Testis (tissue), 3 donors: Measurements from ENCODE around the gene NRXN3. TPM values are rescaled to one million over a fixed set of nuclear protein-coding genes. Genes with fewer than 3 reads are reported as not detected.

ENCODE experiments used
- DNase-seq: peaks from one replicate; pipeline ENCODE4 v3.0.0-alpha.2; 2019
- H3K27ac ChIP-seq, 2 donors: fragments of 200-600 bp; sonication (generic); one replicate each; pipeline ENCODE4 v1.5.1; 2019
- H3K27me3 ChIP-seq: fragments of 200-600 bp; sonication (generic); one replicate; pipeline ENCODE4 v1.5.1; 2019
- H3K36me3 ChIP-seq: fragments of 200-600 bp; sonication (generic); one replicate; pipeline ENCODE4 v1.5.1; 2017; ENCODE audit warnings: low read depth; ENCODE audit errors: missing control alignments
- H3K4me1 ChIP-seq: fragments of 200-600 bp; sonication (generic); one replicate; pipeline ENCODE4 v1.5.1; 2019
- H3K4me3 ChIP-seq, 2 donors: fragments of 200-600 bp; sonication (generic); one replicate each; pipeline ENCODE4 v1.5.1; 2017 to 2019
- H3K9me3 ChIP-seq: fragments of 200-600 bp; sonication (generic); one replicate; pipeline ENCODE4 v1.5.1; 2017
- POLR2A ChIP-seq: fragments of 450-650 bp; IDR thresholded peaks from one replicate; pipeline ENCODE4 v1.6.1; 2017; ENCODE audit warnings: antibody characterized with exemption, mild to moderate bottlenecking, moderate library complexity
- WGBS, 2 donors: methylation state at CpG; one replicate each; pipeline ENCODE4 v1.1.5; 2018; 5-methylcytosine and 5-hydroxymethylcytosine counted together
- intact Hi-C: fragments of 100-400 bp; cut with DNase I; formaldehyde crosslinking; loops from one replicate; pipeline ENCODE4 v1.15.1; 2023; ENCODE audit warnings: low total_unique reads
- polyA plus RNA-seq: library from polyadenylated mRNA; stranded (reverse); fragments of 350-450 nt; fragmentation: Illumina TruSeq; extraction: RNeasy Lipid Tissue Mini Kit (QIAGEN cat#74804); gene quantifications from one replicate; pipeline ENCODE4 v1.2.3, GENCODE V29; 2014; ENCODE audit warnings: low read depth, low replicate concordance; ENCODE audit not compliant: insufficient read depth
- total RNA-seq, 2 donors: library from RNA; depleted of rRNA; stranded (reverse); fragments of >200 nt; gene quantifications; one replicate each; pipeline ENCODE4 v1.2.3, GENCODE V29; 2016
- TF ChIP-seq, protein P1 (sequence below), 3 experiments: fragments of 450-650 bp in 2 of 3; fragments of 200-600 bp in 1 of 3; sonication (generic) in 1 of 3; IDR thresholded peaks; one replicate each; pipeline ENCODE4 v1.5.1; 2016 to 2019; ENCODE audit warnings: antibody characterized with exemption in 3 of 3, mild to moderate bottlenecking in 2 of 3, moderate library complexity in 1 of 3

NRXN3 gene
- total and polyA plus RNA-seq, 3 donors from 2014 or later: 3.5 to 8.0 (median 3.9) TPM

DNA sequence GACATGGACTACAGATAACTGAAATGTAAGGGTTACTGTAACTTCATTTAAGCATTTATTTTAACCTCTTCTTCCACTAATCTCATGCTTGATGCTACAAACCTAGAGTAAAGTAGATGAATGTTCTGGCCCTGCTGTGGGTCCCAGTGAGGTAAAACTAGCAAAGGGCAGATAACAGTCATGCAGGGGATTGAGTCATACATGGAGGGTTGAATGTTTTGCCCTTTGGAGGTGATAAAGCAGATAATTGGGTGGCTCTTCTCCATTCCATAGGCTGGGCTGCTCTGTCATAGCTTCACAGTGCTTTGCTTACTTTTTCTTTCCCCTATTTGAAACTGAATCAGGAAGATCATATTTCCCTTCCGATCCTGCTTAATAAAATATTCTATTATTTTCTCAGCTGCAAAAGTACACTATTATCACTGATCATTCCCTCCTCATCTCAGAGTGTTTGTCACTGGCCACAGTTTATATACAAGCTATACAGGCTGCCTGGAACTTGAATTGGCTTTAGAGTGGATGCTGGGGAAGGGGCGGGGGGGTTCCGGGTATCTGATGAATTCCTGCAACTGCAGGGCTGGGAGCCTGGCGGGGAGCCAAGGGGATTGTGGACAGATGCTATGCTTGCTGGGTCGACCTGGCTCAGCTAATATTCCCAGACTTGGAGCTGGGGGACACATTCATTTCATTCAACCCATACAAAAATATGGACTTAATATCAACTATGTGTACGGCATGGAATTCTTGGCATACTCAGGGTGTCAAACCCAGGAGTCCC lies 235.1 kb downstream of the NRXN3 start:
- DNase-seq: no peak
- H3K9me3 ChIP-seq: no peaks in the 10 kb centered on the region
- intact Hi-C loops: no loop called here
- no peak for TF ChIP-seq POLR2A
- TF ChIP-seq, protein P1, sequence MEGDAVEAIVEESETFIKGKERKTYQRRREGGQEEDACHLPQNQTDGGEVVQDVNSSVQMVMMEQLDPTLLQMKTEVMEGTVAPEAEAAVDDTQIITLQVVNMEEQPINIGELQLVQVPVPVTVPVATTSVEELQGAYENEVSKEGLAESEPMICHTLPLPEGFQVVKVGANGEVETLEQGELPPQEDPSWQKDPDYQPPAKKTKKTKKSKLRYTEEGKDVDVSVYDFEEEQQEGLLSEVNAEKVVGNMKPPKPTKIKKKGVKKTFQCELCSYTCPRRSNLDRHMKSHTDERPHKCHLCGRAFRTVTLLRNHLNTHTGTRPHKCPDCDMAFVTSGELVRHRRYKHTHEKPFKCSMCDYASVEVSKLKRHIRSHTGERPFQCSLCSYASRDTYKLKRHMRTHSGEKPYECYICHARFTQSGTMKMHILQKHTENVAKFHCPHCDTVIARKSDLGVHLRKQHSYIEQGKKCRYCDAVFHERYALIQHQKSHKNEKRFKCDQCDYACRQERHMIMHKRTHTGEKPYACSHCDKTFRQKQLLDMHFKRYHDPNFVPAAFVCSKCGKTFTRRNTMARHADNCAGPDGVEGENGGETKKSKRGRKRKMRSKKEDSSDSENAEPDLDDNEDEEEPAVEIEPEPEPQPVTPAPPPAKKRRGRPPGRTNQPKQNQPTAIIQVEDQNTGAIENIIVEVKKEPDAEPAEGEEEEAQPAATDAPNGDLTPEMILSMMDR (IDR thresholded peaks at IDR 0.05): no peak
- 56 to 58% methylated on average over 6 of the region's 6 CpGs for WGBS, 2 donors
- no peak overlapping the region for H3K27ac ChIP-seq
- no peaks in the 10 kb centered on the region for H3K27me3 ChIP-seq
- no peaks in the 10 kb centered on the region for H3K36me3 ChIP-seq
- H3K4me1 ChIP-seq: no peaks in the 10 kb centered on the region
- H3K4me3 ChIP-seq: no peak overlapping the region

GRCh38 chr14:78412475-78412874 lies 242.3 kb downstream of the NRXN3 start:
- intact Hi-C loops: no loop called here
- no peak overlapping the region for H3K27ac ChIP-seq
- no peaks in the 10 kb centered on the region for H3K4me1 ChIP-seq
- no peaks in the 10 kb centered on the region for H3K9me3 ChIP-seq
- DNase-seq: no peak
- no peak overlapping the region for H3K4me3 ChIP-seq
- H3K27me3 ChIP-seq: no peaks in the 10 kb centered on the region
- H3K36me3 ChIP-seq: no peaks in the 10 kb centered on the region
- no peak for TF ChIP-seq POLR2A
- TF ChIP-seq, protein P1 (IDR thresholded peaks at IDR 0.05): no peak
- 91 to 94% methylated on average over 3 of the region's 3 CpGs for WGBS, 2 donors

DNA sequence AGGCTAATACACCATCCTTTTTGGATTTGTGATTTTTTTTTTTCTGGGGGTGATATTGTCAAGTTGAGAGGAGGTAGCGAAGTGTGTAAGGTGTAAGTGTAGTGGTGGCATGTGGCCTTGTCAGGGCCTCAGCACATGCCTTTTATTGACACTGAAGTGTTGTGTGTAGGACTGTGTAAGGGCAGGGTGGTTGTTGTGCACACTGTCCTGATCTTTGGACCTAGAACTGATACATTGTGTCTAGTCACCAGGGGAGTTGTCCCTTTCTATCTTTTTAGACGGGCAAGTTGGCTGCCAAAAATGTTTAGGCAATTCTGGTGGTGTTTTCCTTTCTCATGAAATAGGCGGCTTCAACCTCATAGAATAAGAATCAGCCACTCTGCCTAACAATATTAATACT lies 244.0 kb downstream of the NRXN3 start:
- DNase-seq: peak; percentile 65
- H3K27me3 ChIP-seq: no peaks in the 10 kb centered on the region
- H3K9me3 ChIP-seq: no peaks in the 10 kb centered on the region
- WGBS, 2 donors: 60 to 72% methylated on average over 3 of the region's 3 CpGs
- H3K27ac ChIP-seq: no peak overlapping the region
- H3K4me1 ChIP-seq: no peaks in the 10 kb centered on the region
- H3K4me3 ChIP-seq: no peak overlapping the region
- intact Hi-C loops: no loop called here
- H3K36me3 ChIP-seq: no peaks in the 10 kb centered on the region
- TF ChIP-seq, protein P1 (IDR thresholded peaks at IDR 0.05): no peak
- TF ChIP-seq POLR2A: no peak

DNA sequence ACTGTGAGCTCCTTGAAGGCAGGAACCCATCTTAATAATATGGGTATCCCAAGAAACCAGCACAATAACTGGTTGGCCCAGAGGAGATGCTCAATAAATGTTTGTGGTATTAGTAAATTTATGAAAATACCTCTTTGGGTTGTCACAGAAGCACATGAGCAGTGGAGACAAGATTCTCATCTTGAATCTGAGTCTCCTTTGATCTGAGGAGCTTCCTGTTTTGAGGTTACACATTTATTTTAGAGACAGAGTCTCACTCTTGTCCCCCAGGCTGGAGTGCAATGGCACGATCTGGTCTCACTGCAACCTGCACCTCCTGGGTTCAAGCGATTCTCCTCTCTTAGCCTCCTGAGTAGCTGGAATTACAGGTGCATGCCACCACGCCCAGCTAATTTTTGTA lies 247.4 kb downstream of the NRXN3 start:
- H3K9me3 ChIP-seq: no peaks in the 10 kb centered on the region
- DNase-seq: no peak
- no peak overlapping the region for H3K4me3 ChIP-seq
- no peak overlapping the region for H3K27ac ChIP-seq
- no peaks in the 10 kb centered on the region for H3K27me3 ChIP-seq
- no peaks in the 10 kb centered on the region for H3K36me3 ChIP-seq
- no peaks in the 10 kb centered on the region for H3K4me1 ChIP-seq
- TF ChIP-seq, protein P1 (IDR thresholded peaks at IDR 0.05): no peak
- TF ChIP-seq POLR2A: no peak
- intact Hi-C loops: no loop called here
- 88 to 98% methylated on average over 3 of the region's 3 CpGs for WGBS, 2 donors

DNA sequence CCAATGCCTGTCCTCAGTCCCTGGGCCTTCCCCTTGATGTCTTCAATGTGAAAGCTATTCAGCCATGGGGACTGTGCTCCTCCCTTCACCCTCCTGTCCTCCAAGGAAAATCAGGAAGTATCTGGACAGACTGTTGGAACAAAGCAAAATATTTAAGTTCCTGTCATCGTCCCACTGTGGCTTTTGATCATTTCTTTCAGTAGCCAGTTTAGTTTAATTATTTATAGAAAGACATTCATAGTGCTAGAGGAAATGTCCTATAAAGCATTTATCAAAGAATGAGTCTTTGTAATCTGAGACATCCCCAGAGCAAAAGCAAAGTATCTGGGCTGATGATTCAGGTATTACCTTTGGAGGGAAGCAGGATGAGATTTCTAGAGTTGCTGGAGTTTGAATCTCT lies 254.1 kb downstream of the NRXN3 start:
- no peak for DNase-seq
- Histone ChIP-seq H3K36me3 (no peaks in the 10 kb centered on the region), H3K27me3 (no peaks in the 10 kb centered on the region), H3K4me1 (no peaks in the 10 kb centered on the region), H3K9me3 (no peaks in the 10 kb centered on the region), H3K27ac (no peak overlapping the region), H3K4me3 (no peak overlapping the region)
- intact Hi-C loops: no loop called here
- 85 to 98% methylated on average over 1 of the region's 1 CpG for WGBS, 2 donors
- TF ChIP-seq, protein P1 (IDR thresholded peaks at IDR 0.05): no peak
- no peak for TF ChIP-seq POLR2A
